ENCODE results near the gene TRABD2B.

The TRABD2B gene

GRCh38 chr1:47993881-47994625 lies 3.1 kb downstream of the TRABD2B start:
- no peak for TF ChIP-seq CTCF (IDR thresholded peaks at IDR 0.05; ENCODE audit: insufficient read depth, low read length, poor library complexity, severe bottlenecking)
- H3K4me3 ChIP-seq (replicated peaks; ENCODE audit: low read depth, low read length), result no peak overlapping the region
- H3K27me3 ChIP-seq (replicated peaks; ENCODE audit: control insufficient read depth, insufficient read depth, low read length), result peaks cover 5% of the 10 kb centered on the region
- DNase-seq (ENCODE audit: extremely low read depth, insufficient read length), result no peak
- H3K36me3 ChIP-seq (ENCODE audit: control insufficient read depth, insufficient read depth, low read length), result no peaks in the 10 kb centered on the region

DNA sequence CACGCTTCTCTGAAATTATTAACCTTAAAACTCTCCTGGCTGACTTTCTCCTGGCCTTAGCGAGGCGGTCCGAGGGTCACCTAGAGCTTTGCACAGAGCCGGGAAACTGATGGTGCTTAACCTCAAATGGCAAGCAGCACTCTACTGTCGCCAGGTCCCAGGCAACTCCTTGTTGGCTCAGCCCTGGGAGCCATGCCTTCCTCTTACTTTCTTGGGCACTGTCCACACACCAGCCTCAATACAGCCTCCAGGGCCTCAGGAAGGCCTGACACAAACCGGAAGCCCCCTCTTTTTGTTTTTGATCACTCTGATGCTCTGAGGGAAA lies 3.8 kb downstream of the TRABD2B start:
- Histone ChIP-seq H3K36me3 (ENCODE audit: control insufficient read depth, insufficient read depth, low read length) (no peaks in the 10 kb centered on the region), H3K27me3 (replicated peaks; ENCODE audit: control insufficient read depth, insufficient read depth, low read length) (peaks cover 3% of the 10 kb centered on the region), H3K4me3 (replicated peaks; ENCODE audit: low read depth, low read length) (no peak overlapping the region)
- no peak for TF ChIP-seq CTCF (IDR thresholded peaks at IDR 0.05; ENCODE audit: insufficient read depth, low read length, poor library complexity, severe bottlenecking)
- DNase-seq (ENCODE audit: extremely low read depth, insufficient read length), result no peak

GRCh38 chr1:47992720-47993415 lies 4.3 kb downstream of the TRABD2B start:
- H3K4me3 ChIP-seq (replicated peaks; ENCODE audit: low read depth, low read length), result no peak overlapping the region
- no peak for TF ChIP-seq CTCF (IDR thresholded peaks at IDR 0.05; ENCODE audit: insufficient read depth, low read length, poor library complexity, severe bottlenecking)
- peaks cover 3% of the 10 kb centered on the region for H3K27me3 ChIP-seq (replicated peaks; ENCODE audit: control insufficient read depth, insufficient read depth, low read length)
- DNase-seq (ENCODE audit: extremely low read depth, insufficient read length), result no peak
- H3K36me3 ChIP-seq (ENCODE audit: control insufficient read depth, insufficient read depth, low read length), result no peaks in the 10 kb centered on the region

DNA sequence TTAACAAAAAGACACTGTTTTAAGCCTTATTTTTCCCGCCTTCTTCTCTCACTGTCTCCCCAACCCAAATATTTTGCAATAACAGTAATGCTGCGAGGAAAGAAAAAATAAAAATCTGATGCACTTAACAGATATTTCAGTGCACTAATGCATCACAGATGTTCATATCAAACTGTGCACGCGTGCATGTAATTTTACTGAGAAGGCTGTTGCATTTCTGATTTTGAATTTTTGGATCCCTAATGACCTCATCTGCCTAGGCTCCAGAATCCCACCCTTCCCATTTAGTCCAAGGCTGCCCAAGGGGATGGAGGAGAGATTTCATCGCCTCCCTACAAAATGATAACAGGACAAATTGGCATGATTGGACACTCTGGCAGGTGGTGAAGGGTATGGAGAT lies 5.5 kb downstream of the TRABD2B start:
- H3K36me3 ChIP-seq (ENCODE audit: control insufficient read depth, insufficient read depth, low read length), result no peaks in the 10 kb centered on the region
- H3K27me3 ChIP-seq (replicated peaks; ENCODE audit: control insufficient read depth, insufficient read depth, low read length), result peaks cover 1% of the 10 kb centered on the region
- DNase-seq (ENCODE audit: extremely low read depth, insufficient read length), result no peak
- no peak for TF ChIP-seq CTCF (IDR thresholded peaks at IDR 0.05; ENCODE audit: insufficient read depth, low read length, poor library complexity, severe bottlenecking)
- no peak overlapping the region for H3K4me3 ChIP-seq (replicated peaks; ENCODE audit: low read depth, low read length)

GRCh38 chr1:47991187-47991586 lies 6.0 kb downstream of the TRABD2B start:
- Histone ChIP-seq H3K27me3 (replicated peaks; ENCODE audit: control insufficient read depth, insufficient read depth, low read length) (peaks cover 1% of the 10 kb centered on the region), H3K36me3 (ENCODE audit: control insufficient read depth, insufficient read depth, low read length) (no peaks in the 10 kb centered on the region), H3K4me3 (replicated peaks; ENCODE audit: low read depth, low read length) (no peak overlapping the region)
- no peak for TF ChIP-seq CTCF (IDR thresholded peaks at IDR 0.05; ENCODE audit: insufficient read depth, low read length, poor library complexity, severe bottlenecking)
- DNase-seq (ENCODE audit: extremely low read depth, insufficient read length), result no peak
